CMK (cell line): ENCODE results near the gene SNX10.

Source experiments
- DNase-seq: peaks from one replicate; pipeline ENCODE4 v3.0.0-alpha.2; 2010; ENCODE audit warnings: low read depth

SNX10 gene

GRCh38 chr7:26406433-26406832 is 114.8 kb downstream of the SNX10 start:
- DNase-seq = no peak

GRCh38 chr7:26409661-26410547 is 118.2 kb downstream of the SNX10 start:
- DNase-seq = no peak

DNA sequence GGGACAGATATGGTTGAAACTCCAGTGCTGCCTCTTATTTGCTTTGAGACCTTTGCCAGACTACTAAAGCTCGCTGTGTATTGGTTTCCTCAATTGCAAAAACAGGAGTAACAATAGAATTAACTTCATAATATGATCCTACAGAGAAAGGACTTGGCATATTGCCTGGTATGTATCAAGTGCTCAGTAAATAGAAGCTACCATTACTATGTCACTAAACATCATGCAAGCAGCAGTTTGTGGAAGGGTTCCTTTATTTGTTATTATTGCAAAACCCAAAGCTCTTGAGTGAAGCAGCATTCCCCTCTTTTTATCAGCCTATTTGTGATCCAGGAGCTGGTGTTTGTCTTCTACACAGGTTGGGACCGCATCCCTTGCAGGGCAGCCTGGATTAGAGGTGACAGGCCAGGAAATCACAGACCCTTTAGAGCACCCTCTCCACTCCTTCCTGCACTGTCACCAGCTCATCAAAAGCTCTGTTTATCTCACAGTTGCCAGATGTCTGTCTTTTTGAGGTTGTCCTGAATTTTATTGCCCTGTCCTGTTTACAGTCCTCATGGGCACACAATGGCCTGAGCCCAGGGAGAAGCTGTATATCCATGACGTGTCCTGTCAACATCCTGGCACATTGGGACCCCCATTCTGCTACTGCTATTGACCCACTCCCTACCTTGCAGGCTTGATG is 121.5 kb downstream of the SNX10 start:
- no peak for DNase-seq

GRCh38 chr7:26416004-26416403 is 124.3 kb downstream of the SNX10 start:
- DNase-seq = no peak

DNA sequence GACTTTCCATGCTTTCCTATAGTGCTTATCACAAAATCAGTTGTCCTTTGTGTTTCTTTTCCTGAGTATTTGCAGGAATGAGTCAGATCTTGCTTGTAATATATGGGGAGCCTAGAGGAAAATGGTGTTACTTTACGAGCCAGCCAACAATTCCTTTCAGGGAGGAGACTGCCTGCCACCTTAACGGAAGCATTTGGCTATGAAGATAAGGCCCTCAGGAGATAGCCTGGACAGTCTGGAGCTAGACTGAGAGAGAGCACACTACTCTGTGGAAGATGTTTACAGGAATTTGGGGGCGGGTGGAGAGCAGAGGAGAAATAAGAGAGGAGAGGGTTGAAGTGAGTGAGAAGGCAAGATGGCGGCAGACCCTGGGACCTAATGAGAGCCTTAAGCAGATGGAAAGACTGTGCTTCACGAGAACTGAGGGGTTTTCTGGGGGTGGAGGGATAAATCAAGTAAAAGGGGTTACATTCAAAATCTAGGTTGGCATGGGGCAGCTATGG is 126.3 kb downstream of the SNX10 start:
- DNase-seq = peak; percentile 55

DNA sequence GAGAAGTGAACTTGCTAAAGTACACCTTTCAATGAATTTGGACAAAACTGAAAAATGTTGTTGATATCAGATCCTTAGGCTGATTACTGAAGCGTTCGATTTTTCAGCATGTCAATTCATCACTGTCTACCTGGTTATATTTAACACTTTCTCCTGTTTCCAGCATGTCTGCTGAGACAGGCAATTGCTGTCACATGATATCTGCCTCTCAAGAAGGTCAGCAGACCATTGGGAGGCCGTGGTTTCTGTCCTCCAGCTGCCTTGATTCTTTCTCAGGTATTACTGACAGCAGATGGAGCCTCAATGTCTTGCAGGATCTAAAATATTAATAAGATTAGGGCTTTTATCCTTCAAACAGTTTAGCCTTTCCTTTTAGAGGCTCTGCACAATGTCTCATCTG is 127.5 kb downstream of the SNX10 start:
- no peak for DNase-seq

DNA sequence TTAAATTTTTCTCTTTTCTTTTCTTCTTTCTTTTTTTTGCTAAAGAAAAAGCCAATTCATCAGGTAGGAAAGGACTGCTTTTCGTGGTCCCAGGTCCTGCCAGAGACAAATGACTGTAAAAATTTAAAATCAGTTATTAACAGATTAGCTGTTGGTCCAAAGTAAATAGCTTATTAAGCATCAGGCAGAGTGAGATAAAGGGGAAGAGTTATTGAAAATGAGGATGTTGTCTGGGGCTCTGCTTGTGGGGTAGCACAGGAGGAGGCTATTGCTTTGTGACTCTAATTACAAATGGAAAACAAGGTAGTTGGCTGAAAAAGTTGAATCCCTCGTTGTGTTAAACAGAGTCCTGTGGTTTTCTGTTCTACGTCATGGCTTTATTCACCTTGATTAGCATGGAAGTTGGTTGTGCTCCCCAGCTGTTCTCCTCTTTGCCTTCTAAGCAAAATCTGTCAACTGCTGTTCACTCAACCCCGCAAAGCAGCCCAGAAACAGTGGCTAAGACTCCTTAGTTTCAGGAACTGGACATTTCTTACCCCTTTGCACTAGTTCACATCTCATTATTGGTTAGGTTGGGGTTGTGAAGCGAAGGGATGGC is 128.9 kb downstream of the SNX10 start:
- DNase-seq = no peak

GRCh38 chr7:26422761-26423160 is 131.1 kb downstream of the SNX10 start:
- no peak for DNase-seq

DNA sequence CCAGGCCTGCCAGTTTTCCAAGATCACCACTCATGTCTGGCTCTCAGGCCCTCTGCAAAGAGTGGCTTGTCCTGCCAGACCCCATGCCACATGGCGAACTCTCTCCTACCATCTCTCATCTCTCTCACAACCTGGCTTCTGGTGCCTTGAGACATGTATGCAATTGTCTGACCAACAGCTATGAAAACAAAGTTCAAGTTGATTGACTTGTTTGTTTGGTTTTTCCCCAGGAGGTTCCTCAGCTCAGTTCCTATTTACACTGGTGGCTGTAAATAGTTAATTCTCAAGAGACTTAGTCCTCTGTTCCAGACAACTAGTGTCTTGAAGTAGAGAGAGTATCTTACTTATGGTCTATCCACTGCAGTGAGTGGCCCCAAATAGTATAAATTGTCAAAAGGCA is 131.8 kb downstream of the SNX10 start:
- no peak for DNase-seq
